Measurements from ENCODE around the gene MRPL12. TPM values are rescaled to one million over a fixed set of nuclear protein-coding genes. Genes with fewer than 3 reads are reported as not detected.

MRPL12 gene
- total RNA-seq, 2 donors from 2014 or later = 49.1 to 64.7 TPM

DNA sequence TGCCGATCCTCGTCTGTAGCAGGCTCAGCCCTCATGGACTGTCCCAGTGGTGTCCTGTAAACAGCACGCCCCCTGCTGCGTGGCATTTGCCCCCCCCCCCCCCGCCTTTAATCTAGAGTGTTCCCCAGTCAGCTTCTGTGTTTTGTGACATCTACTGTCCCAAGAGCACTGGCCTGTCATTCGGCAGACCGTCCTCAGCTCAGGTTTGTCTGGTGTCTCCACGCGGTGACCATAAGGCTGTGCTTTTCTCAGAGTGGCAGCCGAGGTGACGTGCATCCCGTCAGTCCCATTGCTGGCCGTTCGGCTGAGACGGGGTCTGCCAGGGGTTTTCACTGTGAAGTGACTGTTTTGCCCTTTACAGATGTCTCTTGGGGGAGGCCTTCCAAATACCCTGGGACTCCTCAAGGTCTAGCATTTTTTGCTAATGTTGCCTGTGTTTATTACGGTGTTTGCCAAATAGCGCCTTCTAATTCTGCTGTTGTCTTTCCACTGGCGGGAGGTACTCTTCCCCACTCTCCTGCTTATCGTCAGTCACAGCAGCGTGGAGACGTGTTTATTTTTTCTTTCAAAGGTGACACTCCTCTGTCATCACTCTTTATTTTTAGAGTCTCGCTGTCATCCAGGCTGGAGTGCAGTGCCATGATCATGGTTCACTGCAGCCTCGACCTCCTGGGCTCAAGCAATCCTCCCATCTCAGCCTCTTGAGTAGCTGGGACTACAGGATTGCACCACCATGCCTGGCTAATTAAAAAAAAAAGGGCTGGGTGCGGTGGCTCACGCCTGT lies 5.7 kb upstream of the MRPL12 start:
- no peak overlapping the region for H3K27ac Mint-ChIP-seq
- H3K36me3 Mint-ChIP-seq (ENCODE audit: insufficient read depth in 2 of 2) = peaks cover 4 to 19% of the 10 kb centered on the region in 2 donors
- no peak for DNase-seq
- no peaks in the 10 kb centered on the region for H3K27me3 Mint-ChIP-seq (ENCODE audit: low read depth)
- H3K9me3 Mint-ChIP-seq = no peaks in the 10 kb centered on the region
- ATAC-seq (replicated peaks in 1 of 2) = no peak
- H3K4me1 Mint-ChIP-seq (ENCODE audit: low read depth) = peaks cover 20% of the 10 kb centered on the region
- no peak overlapping the region for H3K4me3 Mint-ChIP-seq

DNA sequence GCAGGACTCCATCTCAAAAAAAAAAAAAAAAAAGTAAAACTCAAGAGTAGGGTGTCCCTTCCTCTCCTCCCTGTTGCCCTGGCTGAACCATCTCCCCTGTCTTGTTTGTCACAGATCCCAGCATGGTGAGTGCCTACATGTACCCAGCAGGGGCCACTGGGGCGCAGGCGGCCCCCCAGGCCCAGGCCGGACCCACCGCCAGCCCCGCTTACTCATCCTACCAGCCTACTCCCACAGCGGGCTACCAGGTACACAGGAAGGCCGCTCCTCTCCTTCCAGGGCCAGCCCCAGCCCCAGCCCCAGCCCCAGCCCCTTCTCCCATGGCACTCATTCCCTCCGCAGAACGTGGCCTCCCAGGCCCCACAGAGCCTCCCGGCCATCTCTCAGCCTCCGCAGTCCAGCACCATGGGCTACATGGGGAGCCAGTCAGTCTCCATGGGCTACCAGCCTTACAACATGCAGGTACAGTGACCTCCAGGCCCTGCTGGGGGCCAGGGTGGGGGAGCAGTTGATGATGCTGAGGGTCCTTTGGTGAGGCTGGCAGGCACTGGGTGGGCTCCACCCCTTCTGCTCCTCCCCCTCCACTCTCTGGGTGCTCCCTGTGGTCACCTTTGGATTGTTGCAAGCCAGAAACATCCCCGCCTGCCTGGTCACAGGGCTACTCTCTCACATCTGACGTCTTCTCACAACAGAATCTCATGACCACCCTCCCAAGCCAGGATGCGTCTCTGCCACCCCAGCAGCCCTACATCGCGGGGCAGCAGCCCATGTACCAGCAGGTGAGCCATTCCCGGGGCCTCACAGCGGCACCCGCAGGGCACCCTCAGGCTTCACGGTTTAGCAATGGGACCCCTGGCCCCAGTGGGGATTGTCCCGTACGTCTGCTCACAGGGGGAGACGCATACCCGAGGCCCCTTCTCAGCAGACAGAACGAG lies 2.5 kb upstream of the MRPL12 start:
- H3K27ac Mint-ChIP-seq = no peak overlapping the region
- H3K36me3 Mint-ChIP-seq (ENCODE audit: insufficient read depth in 2 of 2) = peaks cover 5 to 29% of the 10 kb centered on the region in 2 donors
- H3K9me3 Mint-ChIP-seq = no peaks in the 10 kb centered on the region
- ATAC-seq (replicated peaks in 1 of 2) (no peak), DNase-seq (no peak)
- peaks cover 36% of the 10 kb centered on the region for H3K4me1 Mint-ChIP-seq (ENCODE audit: low read depth)
- no peaks in the 10 kb centered on the region for H3K27me3 Mint-ChIP-seq (ENCODE audit: low read depth)
- H3K4me3 Mint-ChIP-seq = peak overlapping the region in 1 of 2 donors; percentile 96

DNA sequence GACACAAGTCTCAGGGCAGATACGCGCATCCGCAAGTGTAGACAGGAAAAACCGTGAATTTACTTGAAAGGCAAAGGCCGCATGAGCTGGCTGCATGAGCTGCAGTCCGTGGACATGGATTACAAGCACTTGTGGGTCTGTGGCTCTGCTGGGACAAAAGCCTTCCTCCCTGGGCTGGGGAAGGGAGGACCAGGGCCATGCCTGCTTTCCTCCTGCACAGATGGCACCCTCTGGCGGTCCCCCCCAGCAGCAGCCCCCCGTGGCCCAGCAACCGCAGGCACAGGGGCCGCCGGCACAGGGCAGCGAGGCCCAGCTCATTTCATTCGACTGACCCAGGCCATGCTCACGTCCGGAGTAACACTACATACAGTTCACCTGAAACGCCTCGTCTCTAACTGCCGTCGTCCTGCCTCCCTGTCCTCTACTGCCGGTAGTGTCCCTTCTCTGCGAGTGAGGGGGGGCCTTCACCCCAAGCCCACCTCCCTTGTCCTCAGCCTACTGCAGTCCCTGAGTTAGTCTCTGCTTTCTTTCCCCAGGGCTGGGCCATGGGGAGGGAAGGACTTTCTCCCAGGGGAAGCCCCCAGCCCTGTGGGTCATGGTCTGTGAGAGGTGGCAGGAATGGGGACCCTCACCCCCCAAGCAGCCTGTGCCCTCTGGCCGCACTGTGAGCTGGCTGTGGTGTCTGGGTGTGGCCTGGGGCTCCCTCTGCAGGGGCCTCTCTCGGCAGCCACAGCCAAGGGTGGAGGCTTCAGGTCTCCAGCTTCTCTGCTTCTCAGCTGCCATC lies 1.7 kb upstream of the MRPL12 start:
- peaks cover 45% of the 10 kb centered on the region for H3K4me1 Mint-ChIP-seq (ENCODE audit: low read depth)
- ATAC-seq (replicated peaks in 1 of 2) = no peak
- DNase-seq = peak in 1 of 2 donors; percentile 28
- H3K4me3 Mint-ChIP-seq = peak overlapping the region; percentile 96 to 97
- peak overlapping the region; percentile 96 for H3K27ac Mint-ChIP-seq
- H3K9me3 Mint-ChIP-seq = no peaks in the 10 kb centered on the region
- H3K36me3 Mint-ChIP-seq (ENCODE audit: insufficient read depth in 2 of 2) = peaks cover 5 to 32% of the 10 kb centered on the region in 2 donors
- H3K27me3 Mint-ChIP-seq (ENCODE audit: low read depth) = no peaks in the 10 kb centered on the region

DNA sequence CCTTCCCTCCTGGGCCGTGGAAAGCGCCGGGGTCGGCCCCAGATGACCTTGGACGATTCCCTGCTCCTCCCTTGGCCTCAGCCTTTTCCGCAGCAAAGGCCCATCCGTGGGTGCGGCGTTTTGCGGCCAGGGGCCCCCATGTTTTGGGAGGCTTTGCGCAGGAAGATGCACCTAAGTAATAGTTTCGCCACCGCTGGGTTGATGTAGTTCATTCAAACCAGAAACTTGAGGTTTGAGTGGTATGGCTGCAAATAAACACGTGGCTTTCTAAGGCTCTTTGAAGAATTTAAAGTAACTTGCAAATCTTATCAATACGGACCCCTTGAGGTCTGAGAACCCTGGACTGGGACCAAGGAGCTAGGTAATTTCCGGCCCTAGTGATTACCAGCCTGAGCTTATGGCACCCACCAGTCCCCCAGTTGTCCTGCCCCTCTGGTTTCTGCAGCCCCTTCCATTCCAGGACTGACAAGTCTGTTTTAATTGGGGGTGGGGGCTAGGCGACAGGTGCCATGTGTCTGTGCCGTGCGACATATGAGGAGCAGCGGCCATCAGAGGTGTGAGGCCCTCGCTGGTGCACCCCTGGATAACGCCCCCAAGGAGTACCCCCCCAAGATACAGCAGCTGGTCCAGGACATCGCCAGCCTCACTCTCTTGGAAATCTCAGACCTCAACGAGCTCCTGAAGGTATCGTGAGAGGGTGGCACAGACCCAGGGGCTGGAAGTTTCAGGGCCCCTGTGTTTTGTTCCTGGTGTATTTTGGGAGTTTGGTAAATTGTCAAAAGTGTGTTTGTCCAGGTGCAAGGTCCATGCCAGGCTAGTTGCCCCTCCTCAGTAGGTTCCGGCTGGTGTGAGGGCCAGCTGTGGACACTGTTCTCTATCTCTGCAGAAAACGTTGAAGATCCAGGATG lies 834 bp downstream of the MRPL12 start:
- Mint-ChIP-seq H3K27me3 (ENCODE audit: low read depth) (no peaks in the 10 kb centered on the region), H3K27ac (peak overlapping the region; percentile 38), H3K36me3 (ENCODE audit: insufficient read depth in 2 of 2) (peaks cover 1 to 22% of the 10 kb centered on the region in 2 donors), H3K4me3 (peak overlapping the region; percentile 87 to 96), H3K4me1 (ENCODE audit: low read depth) (peaks cover 45% of the 10 kb centered on the region), H3K9me3 (no peaks in the 10 kb centered on the region)
- ATAC-seq (replicated peaks in 1 of 2) (peak in 1 of 2 donors; percentile 28), DNase-seq (peak; percentile 18 to 45)

DNA sequence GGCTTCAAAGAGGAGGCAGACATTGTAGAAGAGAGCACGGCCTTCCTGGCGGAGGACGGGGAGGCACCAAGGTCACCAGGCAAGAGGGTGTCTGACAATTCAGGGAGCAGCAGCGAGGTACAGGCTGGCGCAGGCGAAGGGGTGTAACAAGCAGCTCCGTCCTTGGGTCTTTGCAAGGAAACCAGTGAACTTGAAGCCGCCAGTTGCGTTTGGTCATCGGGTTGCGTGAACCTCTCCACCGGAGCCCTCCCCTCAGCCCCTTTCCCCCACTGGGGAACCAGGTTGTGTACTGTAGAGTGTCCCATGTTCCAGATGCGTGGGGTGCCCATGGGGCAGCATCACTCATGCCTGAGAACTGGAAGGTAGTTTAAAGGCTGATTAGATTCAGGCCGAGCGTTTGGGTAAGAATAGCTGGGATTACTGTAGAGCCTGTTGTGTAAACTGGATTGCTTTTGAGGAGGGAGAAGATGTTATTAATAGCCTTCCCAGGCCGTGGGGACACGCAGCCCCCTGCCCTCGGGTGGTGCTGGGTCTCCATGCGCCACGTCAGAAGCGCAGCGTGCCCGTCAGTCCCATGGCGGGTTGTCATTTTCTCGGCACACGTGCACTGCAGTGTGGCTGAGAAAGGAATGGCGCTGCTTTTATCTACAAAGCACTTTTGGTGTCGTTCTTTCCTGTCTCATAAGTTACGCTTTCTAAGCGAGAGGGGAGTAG lies 2.5 kb downstream of the MRPL12 start:
- Mint-ChIP-seq H3K4me3 (no peak overlapping the region), H3K27me3 (ENCODE audit: low read depth) (no peaks in the 10 kb centered on the region), H3K27ac (no peak overlapping the region), H3K36me3 (ENCODE audit: insufficient read depth in 2 of 2) (peaks cover 1 to 19% of the 10 kb centered on the region in 2 donors), H3K9me3 (no peaks in the 10 kb centered on the region), H3K4me1 (ENCODE audit: low read depth) (peaks cover 54% of the 10 kb centered on the region)
- ATAC-seq (replicated peaks in 1 of 2) (no peak), DNase-seq (no peak)

DNA sequence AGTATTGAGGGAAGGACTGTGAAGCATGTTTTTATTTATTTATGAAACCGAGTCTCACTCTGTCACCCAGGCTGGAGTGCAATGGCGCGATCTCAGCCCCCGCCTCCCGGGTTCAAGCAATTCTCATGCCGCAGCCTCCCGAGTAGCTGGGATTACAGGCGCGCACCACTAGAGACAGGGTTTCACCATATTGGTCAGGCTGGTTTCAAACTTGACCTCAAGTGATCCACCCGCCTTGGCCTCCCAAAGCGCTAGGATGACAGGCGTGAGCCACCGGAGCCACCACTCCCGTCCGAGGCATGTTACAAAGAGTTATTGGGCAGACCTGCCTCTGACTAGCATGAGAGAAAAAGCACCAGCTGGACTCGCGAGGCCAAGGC lies 3.1 kb downstream of the MRPL12 start:
- Mint-ChIP-seq H3K4me1 (ENCODE audit: low read depth) (peaks cover 54% of the 10 kb centered on the region), H3K27me3 (ENCODE audit: low read depth) (no peaks in the 10 kb centered on the region), H3K27ac (no peak overlapping the region), H3K9me3 (no peaks in the 10 kb centered on the region), H3K36me3 (ENCODE audit: insufficient read depth in 2 of 2) (peaks cover 1 to 17% of the 10 kb centered on the region in 2 donors), H3K4me3 (no peak overlapping the region)
- DNase-seq (no peak), ATAC-seq (replicated peaks in 1 of 2) (no peak)

DNA sequence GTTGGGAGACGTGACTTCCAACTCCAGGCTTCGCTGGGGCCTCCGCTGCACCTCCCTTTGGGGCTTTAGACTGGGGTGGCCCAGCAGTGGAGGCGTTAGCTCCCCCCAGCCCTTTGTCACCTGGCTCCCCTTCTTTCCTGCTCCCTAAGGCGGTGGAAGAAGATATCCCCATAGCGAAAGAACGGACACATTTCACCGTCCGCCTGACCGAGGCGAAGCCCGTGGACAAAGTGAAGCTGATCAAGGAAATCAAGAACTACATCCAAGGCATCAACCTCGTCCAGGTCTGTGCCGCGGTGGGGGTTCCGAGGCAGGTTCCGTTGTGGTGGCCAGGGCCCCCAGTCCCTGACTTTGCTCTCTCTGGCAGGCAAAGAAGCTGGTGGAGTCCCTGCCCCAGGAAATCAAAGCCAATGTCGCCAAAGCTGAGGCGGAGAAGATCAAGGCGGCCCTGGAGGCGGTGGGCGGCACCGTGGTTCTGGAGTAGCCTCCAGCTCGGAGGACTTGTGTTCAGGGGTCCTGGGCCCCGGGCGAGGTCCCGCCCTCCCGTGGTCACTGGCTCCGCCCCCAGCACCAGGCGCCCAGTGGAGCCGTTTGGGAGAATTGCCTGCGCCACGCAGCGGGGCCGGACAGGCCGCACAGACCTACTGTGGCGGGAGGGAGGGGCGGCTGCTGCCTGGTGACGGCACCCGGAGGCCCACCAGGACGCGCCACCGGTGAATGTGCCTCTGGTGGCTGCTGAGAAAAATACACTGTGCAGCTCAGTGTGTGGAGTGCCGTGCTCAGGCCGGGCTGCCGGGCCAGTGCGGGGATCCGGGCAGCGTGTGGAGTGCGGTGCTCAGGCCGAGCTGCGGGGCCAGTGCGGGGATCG lies 3.8 kb downstream of the MRPL12 start:
- ATAC-seq (replicated peaks in 1 of 2) (no peak), DNase-seq (no peak)
- Mint-ChIP-seq H3K4me1 (ENCODE audit: low read depth) (peaks cover 54% of the 10 kb centered on the region), H3K27me3 (ENCODE audit: low read depth) (no peaks in the 10 kb centered on the region), H3K36me3 (ENCODE audit: insufficient read depth in 2 of 2) (peaks cover 1 to 14% of the 10 kb centered on the region in 2 donors), H3K27ac (no peak overlapping the region), H3K4me3 (no peak overlapping the region), H3K9me3 (no peaks in the 10 kb centered on the region)

DNA sequence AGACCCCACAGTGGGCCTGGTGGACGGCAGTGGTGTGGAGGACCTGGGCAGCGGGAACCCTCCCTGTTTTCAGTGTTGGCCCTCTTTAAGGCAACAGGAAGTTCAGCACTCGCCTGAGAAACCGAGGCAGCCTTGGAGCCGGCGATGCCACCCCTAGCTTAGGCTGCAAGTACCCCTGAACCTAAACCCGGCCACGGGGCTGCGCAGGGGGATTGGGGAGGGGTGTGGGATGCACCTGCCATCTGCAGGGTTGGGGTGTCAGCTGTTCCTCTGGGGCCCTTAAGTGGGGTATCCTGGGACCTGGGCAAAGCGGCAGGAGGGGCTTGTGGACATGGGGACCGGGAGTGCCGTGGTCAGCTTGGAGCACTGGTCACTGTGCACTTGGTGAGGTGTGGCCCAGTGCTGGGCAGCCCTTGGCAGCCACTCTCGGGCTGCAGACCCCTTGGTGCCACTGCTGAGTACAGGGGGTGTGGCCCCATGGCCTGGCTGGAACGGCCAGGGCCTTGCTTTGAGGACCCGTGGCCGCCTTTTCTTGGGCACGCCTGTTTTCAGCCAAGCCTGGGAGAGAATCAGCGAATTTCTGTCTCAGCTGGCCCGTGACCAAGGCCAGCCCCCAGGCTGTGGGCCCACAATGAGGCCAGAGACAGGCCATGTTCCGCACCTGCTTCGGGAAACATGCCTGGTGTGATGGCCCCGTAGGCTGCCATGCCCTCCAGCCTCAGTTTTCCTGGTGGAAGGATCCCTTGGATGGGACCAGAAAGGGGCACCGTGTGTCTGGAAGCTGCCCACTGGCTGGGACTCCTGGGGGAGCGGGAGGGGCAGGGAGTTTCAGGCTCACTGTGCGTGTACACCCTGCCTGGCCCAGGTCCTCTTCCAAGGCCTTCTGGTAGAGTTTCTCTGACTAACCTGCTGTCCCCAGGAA lies 4.8 kb downstream of the MRPL12 start:
- DNase-seq (no peak), ATAC-seq (replicated peaks in 1 of 2) (no peak)
- no peak overlapping the region for H3K4me3 Mint-ChIP-seq
- no peaks in the 10 kb centered on the region for H3K9me3 Mint-ChIP-seq
- peaks cover 51% of the 10 kb centered on the region for H3K4me1 Mint-ChIP-seq (ENCODE audit: low read depth)
- peaks cover 1 to 11% of the 10 kb centered on the region in 2 donors for H3K36me3 Mint-ChIP-seq (ENCODE audit: insufficient read depth in 2 of 2)
- H3K27me3 Mint-ChIP-seq (ENCODE audit: low read depth) = no peaks in the 10 kb centered on the region
- H3K27ac Mint-ChIP-seq = no peak overlapping the region

DNA sequence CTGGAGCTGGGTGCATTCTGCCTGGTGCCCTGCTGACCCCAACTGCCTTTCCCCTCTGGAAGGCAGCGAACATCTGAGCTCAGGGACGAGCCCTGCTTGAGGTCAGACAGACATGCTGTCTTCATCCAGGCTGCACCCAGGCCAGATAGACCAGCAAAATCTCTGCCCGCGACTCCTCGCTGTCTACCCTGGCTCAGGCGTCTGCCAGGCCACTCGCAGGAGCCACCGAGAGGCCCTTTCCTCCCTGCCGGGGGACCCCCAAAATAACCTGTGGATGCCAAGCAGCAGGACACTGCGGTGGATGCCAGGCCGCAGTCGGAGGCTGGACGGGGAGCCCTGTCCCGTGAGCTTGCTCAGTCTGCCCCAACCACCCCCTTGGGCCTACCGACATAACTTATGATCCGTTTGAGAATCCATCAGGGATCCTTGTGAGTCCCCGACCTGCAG lies 5.6 kb downstream of the MRPL12 start:
- peaks cover 1 to 11% of the 10 kb centered on the region in 2 donors for H3K36me3 Mint-ChIP-seq (ENCODE audit: insufficient read depth in 2 of 2)
- no peaks in the 10 kb centered on the region for H3K27me3 Mint-ChIP-seq (ENCODE audit: low read depth)
- peaks cover 59% of the 10 kb centered on the region for H3K4me1 Mint-ChIP-seq (ENCODE audit: low read depth)
- H3K4me3 Mint-ChIP-seq = no peak overlapping the region
- no peak overlapping the region for H3K27ac Mint-ChIP-seq
- ATAC-seq (replicated peaks in 1 of 2) = no peak
- H3K9me3 Mint-ChIP-seq = no peaks in the 10 kb centered on the region
- no peak for DNase-seq
